Measurements from ENCODE around the gene LPCAT4.

Gene LPCAT4

DNA sequence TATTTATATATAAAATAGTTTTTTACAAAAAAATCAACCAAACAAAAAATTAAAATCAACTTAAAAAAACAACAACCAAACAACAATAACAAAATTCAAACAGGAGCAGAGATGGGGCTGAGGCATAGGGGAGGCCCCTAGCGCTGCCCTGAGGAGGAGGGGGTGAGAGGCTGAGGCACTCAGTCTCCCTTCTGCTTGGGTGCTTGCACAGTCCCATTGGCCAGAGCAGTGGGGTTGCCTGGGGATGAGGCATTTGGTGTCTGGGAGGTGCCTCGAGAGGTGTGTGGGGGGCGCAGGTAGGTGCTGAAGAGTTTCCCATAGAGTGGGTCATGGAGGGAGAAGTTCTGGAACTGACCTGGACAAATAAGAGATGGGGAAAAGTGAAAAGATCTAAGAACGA lies 8.0 kb downstream of the LPCAT4 start:
- TF ChIP-seq, protein P1, sequence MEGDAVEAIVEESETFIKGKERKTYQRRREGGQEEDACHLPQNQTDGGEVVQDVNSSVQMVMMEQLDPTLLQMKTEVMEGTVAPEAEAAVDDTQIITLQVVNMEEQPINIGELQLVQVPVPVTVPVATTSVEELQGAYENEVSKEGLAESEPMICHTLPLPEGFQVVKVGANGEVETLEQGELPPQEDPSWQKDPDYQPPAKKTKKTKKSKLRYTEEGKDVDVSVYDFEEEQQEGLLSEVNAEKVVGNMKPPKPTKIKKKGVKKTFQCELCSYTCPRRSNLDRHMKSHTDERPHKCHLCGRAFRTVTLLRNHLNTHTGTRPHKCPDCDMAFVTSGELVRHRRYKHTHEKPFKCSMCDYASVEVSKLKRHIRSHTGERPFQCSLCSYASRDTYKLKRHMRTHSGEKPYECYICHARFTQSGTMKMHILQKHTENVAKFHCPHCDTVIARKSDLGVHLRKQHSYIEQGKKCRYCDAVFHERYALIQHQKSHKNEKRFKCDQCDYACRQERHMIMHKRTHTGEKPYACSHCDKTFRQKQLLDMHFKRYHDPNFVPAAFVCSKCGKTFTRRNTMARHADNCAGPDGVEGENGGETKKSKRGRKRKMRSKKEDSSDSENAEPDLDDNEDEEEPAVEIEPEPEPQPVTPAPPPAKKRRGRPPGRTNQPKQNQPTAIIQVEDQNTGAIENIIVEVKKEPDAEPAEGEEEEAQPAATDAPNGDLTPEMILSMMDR (IDR thresholded peaks at IDR 0.05) = no peak

DNA sequence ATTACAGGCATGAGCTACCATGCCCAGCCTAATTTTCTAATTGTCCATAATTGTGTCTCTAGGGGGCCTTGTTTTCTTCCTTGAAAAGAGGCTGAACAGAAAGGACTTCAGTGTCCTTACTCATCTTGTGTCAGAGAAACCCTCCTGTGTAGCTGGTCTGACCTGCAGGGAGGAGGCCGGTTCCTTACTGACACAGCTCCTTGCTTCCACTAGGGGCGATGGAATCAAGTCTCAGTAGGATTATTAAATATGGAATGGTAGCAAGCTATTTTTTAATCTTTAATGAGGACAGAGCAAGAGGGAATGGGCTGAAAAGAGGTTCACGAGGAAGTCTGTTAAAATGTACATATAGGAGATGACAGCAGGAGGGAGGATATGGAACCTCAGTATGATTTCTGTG lies 8.6 kb downstream of the LPCAT4 start:
- TF ChIP-seq, protein P1 (IDR thresholded peaks at IDR 0.05) = peak; percentile 41

DNA sequence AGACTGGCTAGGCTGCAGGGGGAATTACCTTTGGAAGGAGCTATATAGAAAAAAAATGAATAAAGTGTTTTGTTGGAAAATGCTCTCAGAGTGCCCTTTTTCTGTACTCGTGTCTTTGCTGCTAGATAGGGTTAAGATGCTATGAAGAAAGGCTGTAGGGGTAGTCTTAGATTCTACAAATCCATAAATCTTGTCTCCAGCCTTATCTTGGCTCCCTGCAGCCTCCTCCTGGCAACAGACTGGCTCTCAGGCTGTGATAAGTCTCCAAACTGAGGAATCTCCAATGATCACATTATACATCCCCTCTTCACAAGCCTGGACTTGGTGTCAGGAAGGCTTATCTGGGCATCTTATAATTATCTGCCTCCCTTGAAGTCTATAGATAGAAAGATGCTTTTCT lies 9.3 kb downstream of the LPCAT4 start:
- TF ChIP-seq, protein P1 (IDR thresholded peaks at IDR 0.05) = no peak

DNA sequence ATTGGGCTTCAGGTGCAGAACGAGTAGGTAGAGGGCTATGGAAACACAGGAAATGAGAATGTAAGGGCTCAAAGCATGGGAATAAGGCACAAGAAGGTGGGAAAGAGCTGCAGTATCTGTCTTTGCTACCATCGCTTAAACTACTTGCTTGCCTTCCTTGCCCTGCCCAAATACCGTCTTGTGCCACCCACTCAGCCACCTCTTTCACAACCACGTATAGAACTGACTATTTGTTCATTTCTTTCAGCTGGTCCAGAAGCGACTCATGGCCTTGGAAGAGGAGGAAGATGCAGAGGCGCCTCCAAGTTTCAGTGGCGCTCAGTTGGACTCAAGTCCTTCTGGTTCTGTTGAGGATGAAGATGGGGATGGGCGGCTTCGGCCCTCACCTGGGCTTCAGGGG lies 11.8 kb downstream of the LPCAT4 start:
- TF ChIP-seq, protein P1 (IDR thresholded peaks at IDR 0.05) = no peak

DNA sequence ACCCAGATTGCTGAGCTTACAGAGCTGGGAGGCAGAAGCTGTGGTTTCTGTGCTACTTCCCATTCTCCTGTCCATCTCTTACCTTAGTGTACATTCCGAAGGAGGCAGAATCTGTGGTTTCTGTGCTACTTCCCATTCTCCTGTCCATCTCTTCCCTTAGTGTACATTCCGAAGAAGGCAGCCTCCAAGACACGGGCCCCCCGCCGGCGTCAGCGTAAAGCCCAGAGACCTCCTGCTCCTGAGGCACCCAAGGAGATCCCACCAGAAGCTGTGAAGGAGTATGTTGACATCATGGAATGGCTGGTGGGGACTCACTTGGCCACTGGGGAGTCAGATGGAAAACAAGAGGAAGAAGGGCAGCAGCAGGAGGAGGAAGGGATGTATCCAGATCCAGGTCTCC lies 12.7 kb downstream of the LPCAT4 start:
- TF ChIP-seq, protein P1 (IDR thresholded peaks at IDR 0.05) = no peak

DNA sequence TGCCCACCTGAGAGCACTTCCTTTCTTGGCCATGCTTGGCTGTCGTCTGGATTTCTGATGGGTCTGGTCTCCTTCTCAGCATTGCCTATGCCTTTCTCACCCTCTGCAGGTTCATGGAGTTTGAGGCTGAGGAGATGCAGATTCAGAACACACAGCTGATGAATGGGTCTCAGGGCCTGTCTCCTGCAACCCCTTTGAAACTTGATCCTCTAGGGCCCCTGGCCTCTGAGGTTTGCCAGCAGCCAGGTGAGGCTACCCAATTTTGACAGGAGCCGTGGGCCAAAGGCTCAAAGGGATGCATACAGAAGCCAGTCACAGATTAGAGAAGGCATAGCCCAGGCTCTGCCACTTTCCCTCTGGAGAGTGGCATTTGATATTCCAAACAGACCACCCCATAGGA lies 13.4 kb downstream of the LPCAT4 start:
- TF ChIP-seq, protein P1 (IDR thresholded peaks at IDR 0.05) = no peak

DNA sequence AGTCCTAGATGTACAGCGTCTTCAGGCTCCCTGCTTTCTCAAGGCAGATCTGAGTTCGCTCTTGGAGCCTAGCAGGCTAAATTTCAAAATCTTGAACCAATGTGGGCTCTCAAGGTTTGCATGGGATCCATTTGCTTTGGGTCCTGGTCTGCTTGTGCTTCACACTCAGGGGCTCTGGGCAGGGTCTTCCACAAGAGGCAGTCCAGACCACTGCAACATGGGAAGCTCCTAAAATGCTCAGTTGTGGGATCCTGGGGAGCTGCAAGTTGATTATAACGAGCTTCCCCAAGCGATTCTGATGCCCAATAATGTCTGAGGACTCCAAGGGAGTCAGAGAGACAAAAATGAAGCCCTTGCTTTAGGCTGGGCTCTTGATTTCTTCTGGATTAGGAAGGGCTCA lies 17.2 kb downstream of the LPCAT4 start:
- TF ChIP-seq, protein P1 (IDR thresholded peaks at IDR 0.05) = no peak

DNA sequence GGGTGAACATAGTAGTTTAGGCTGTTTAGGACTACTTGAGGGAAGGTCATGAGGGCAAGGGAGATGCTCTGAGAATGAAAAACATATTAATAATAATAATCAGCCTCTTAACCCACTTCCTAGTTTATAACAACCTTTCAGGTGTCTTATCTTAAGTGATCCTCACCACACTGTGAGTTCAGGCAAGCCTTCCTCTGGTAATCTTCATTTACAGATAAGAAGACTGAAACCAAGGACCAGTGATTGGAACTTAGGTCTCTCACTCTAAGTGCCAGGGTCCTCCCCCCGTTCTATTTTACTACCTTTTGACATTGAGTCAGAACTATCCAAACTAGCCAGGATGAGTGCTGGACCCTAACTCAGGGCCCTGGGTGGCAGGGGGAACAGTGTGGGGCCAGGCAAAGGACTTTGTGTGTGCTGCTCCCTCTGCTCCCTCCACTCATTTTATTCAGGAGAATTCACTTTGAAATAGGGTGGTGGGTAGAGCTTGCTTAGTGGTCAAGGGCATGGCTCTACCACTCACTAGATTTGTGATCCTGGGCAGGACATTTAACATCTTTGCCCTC lies 18.2 kb downstream of the LPCAT4 start:
- TF ChIP-seq, protein P1 (IDR thresholded peaks at IDR 0.05) = no peak

All from LNCAP (cell line).